Measurements from ENCODE around the gene KNCN. TPM values are rescaled to one million over a fixed set of nuclear protein-coding genes. Genes with fewer than 3 reads are reported as not detected.

The KNCN gene
- total and polyA plus RNA-seq, 8 donors: not detected

DNA sequence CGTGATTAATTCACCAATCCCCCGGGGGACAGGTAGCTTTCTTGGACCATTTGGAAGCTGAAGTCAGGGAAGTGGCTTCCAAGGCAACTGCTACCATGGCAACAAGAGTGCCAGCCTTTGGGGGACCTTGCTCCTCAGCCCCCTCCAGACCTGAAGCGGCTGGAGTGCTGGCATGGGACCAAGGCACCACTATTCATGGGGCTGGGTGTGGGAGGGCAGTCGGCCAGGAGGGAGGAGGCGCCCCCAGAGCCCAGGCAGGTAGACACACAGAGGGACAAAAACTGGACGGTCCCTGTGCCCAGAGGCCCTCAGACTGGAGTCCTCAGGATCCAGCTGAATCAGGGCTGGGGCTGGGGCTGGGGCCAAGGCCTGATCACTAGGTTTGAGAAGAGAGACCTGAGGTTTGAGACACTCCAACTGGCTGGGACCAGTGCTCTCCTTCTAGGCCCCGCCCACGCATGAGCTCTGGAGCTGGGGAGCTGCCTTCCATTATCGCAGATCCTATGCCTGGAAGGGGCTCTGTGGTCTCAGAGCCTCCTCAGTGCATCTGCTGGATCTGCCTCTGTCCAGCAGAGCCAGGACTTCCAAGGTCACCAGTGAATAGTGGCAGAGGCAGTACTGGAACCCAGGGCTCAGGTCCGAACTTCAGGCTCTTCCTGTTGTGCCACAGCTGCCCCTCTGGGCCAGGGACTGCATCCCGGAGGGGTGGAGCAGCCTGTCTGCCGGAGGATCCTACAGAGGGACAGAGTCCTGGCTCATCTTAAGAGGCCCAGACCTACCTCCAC is 3.3 kb upstream of the KNCN start:
- WGBS, 5 donors: 74 to 81% (median 77%) methylated on average over 9 to 12 of the region's 12 CpGs
- H3K4me1 ChIP-seq: no peaks in the 10 kb centered on the region
- TF ChIP-seq CTCF (IDR thresholded peaks at IDR 0.05) (no peak), EP300 (IDR thresholded peaks at IDR 0.05) (no peak), POLR2AphosphoS5 (IDR thresholded peaks at IDR 0.05) (no peak), POLR2A (IDR thresholded peaks at IDR 0.05) (no peak)
- H3K36me3 ChIP-seq: peaks cover 17 to 27% (median 26%) of the 10 kb centered on the region in 4 donors
- H3K27ac ChIP-seq: no peak overlapping the region
- intact Hi-C loops (cut with DNase I; ENCODE audit: low total_unique reads): no loop called here
- H3K4me3 ChIP-seq: no peak overlapping the region
- peaks cover 0 to 28% (median 8%) of the 10 kb centered on the region in 3 donors for H3K27me3 ChIP-seq
- H3K9me3 ChIP-seq: no peaks in the 10 kb centered on the region
- no peak for DNase-seq

DNA sequence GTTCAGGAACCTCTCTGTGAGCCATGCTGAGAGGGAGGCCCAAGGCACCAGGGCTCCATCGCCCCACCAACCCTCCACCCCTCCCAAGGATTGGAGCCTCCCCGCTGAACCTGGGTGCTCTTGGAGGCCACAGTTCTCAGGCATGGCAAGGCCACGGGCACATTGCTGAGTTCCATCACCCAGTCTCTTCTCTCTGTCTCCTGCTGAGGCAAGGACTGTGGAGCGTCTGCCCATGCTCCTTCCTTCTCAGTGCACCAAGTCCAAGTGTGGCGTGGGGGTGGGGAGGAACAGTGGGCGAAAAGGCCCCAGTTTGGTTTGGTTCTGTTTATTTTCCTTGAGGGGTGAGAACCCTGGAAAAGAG is 2.8 kb upstream of the KNCN start:
- no peaks in the 10 kb centered on the region for H3K9me3 ChIP-seq
- H3K4me3 ChIP-seq: no peak overlapping the region
- no peak overlapping the region for H3K27ac ChIP-seq
- peaks cover 2 to 33% (median 8%) of the 10 kb centered on the region in 3 donors for H3K27me3 ChIP-seq
- H3K4me1 ChIP-seq: no peaks in the 10 kb centered on the region
- 77 to 91% (median 86%) methylated on average over 6 of the region's 6 CpGs for WGBS, 5 donors
- peaks cover 11 to 21% (median 20%) of the 10 kb centered on the region in 4 donors for H3K36me3 ChIP-seq
- no peak for TF ChIP-seq POLR2AphosphoS5 (IDR thresholded peaks at IDR 0.05)
- TF ChIP-seq POLR2A (IDR thresholded peaks at IDR 0.05): no peak
- TF ChIP-seq EP300 (IDR thresholded peaks at IDR 0.05): no peak
- TF ChIP-seq CTCF (IDR thresholded peaks at IDR 0.05): no peak
- intact Hi-C loops (cut with DNase I; ENCODE audit: low total_unique reads): no loop called here
- DNase-seq: no peak

- no peak for DNase-seq
- peaks cover 8 to 14% (median 13%) of the 10 kb centered on the region in 4 donors for H3K36me3 ChIP-seq
- WGBS, 5 donors: 83 to 97% (median 89%) methylated on average over 3 of the region's 3 CpGs
- no peaks in the 10 kb centered on the region for H3K4me1 ChIP-seq
- H3K27ac ChIP-seq: no peak overlapping the region
- no peak overlapping the region for H3K4me3 ChIP-seq
- TF ChIP-seq CTCF (IDR thresholded peaks at IDR 0.05) (no peak), POLR2AphosphoS5 (IDR thresholded peaks at IDR 0.05) (no peak), POLR2A (IDR thresholded peaks at IDR 0.05) (no peak), EP300 (IDR thresholded peaks at IDR 0.05) (no peak)
- no peaks in the 10 kb centered on the region for H3K9me3 ChIP-seq
- intact Hi-C loops (cut with DNase I; ENCODE audit: low total_unique reads): no loop called here
- H3K27me3 ChIP-seq: peaks cover 3 to 37% (median 10%) of the 10 kb centered on the region in 3 donors
Observed at GRCh38 chr1:46553506-46553905, 2.1 kb upstream of the KNCN start.

- intact Hi-C loops (cut with DNase I; ENCODE audit: low total_unique reads): no loop called here
- peaks cover 0 to 5% (median 4%) of the 10 kb centered on the region in 4 donors for H3K36me3 ChIP-seq
- 89 to 95% (median 91%) methylated on average over 9 to 10 of the region's 10 CpGs for WGBS, 5 donors
- H3K4me1 ChIP-seq: peaks cover 0 to 5% (median 0%) of the 10 kb centered on the region in 4 donors
- H3K27me3 ChIP-seq: peaks cover 3 to 42% (median 12%) of the 10 kb centered on the region in 3 donors
- no peaks in the 10 kb centered on the region for H3K9me3 ChIP-seq
- no peak for DNase-seq
- no peak for TF ChIP-seq CTCF (IDR thresholded peaks at IDR 0.05)
- no peak for TF ChIP-seq POLR2AphosphoS5 (IDR thresholded peaks at IDR 0.05)
- TF ChIP-seq EP300 (IDR thresholded peaks at IDR 0.05): no peak
- TF ChIP-seq POLR2A (IDR thresholded peaks at IDR 0.05): no peak
- no peak overlapping the region for H3K4me3 ChIP-seq
- H3K27ac ChIP-seq: no peak overlapping the region
Observed at GRCh38 chr1:46552357-46553237, 1.1 kb upstream of the KNCN start.
